H9 (cell line): ENCODE data around the gene LRIG3. TPM values are rescaled to one million over a fixed set of nuclear protein-coding genes. Genes with fewer than 3 reads are reported as not detected.

Experiments used
- DNase-seq: peaks from one replicate; pipeline ENCODE4 v3.0.0-alpha.2; 2017
- H2AFZ ChIP-seq: one replicate; pipeline ENCODE4 v1.6.1; 2013; ENCODE audit warnings: mild to moderate bottlenecking, low read length, control low read depth, moderate library complexity
- H2AK5ac ChIP-seq: 2 replicates; pipeline ENCODE4 v1.6.1; 2013; ENCODE audit warnings: low read length, control low read depth, mixed read lengths; ENCODE audit not compliant: insufficient read length
- H2BK120ac ChIP-seq: one replicate; pipeline ENCODE4 v1.6.1; 2013; ENCODE audit warnings: low read depth, mild to moderate bottlenecking, low read length, control low read depth, inconsistent platforms; ENCODE audit not compliant: poor library complexity, severe bottlenecking
- H2BK12ac ChIP-seq: 2 replicates; pipeline ENCODE4 v1.6.1; 2013; ENCODE audit warnings: low read length, control low read depth, mixed read lengths, low read depth; ENCODE audit not compliant: insufficient read length
- H2BK15ac ChIP-seq: 2 replicates; pipeline ENCODE4 v1.6.1; 2013; ENCODE audit warnings: low read depth, low read length, control low read depth
- H2BK20ac ChIP-seq: one replicate; pipeline ENCODE4 v1.6.1; 2013; ENCODE audit warnings: low read depth, mild to moderate bottlenecking, low read length, control low read depth, inconsistent platforms; ENCODE audit not compliant: poor library complexity, severe bottlenecking
- H2BK5ac ChIP-seq: 2 replicates; pipeline ENCODE4 v1.6.1; 2013; ENCODE audit warnings: low read length, control low read depth, mixed read lengths; ENCODE audit not compliant: insufficient read length
- H3K14ac ChIP-seq: 2 replicates; pipeline ENCODE4 v1.6.1; 2013; ENCODE audit warnings: low read length, control low read depth; ENCODE audit not compliant: insufficient read depth
- H3K18ac ChIP-seq: 2 replicates; pipeline ENCODE4 v1.6.1; 2013; ENCODE audit warnings: low read depth, mild to moderate bottlenecking, mixed read lengths, low read length, control low read depth; ENCODE audit not compliant: insufficient read length
- H3K23ac ChIP-seq: 2 replicates; pipeline ENCODE4 v1.6.1; 2013; ENCODE audit warnings: low read length, control low read depth, mixed read lengths, low read depth; ENCODE audit not compliant: insufficient read length
- H3K23me2 ChIP-seq: 2 replicates; pipeline ENCODE4 v1.6.1; 2013; ENCODE audit warnings: low read depth, mild to moderate bottlenecking, mixed read lengths, low read length, control low read depth; ENCODE audit not compliant: insufficient read length, poor library complexity, severe bottlenecking
- H3K27ac ChIP-seq: 2 replicates; pipeline ENCODE4 v1.5.1; 2013; ENCODE audit warnings: low read length, control low read depth, mixed read lengths, low read depth; ENCODE audit not compliant: insufficient read length
- H3K27me3 ChIP-seq: 2 replicates; pipeline ENCODE4 v1.6.1; 2013; ENCODE audit warnings: low read length, control low read depth, inconsistent platforms; ENCODE audit not compliant: insufficient read depth
- H3K4ac ChIP-seq: 2 replicates; pipeline ENCODE4 v1.6.1; 2013; ENCODE audit warnings: low read depth, mild to moderate bottlenecking, control low read depth, inconsistent platforms, low read length, moderate library complexity
- H3K4me1 ChIP-seq: 2 replicates; pipeline ENCODE4 v1.6.1; 2013; ENCODE audit warnings: low read length, control low read depth, inconsistent platforms; ENCODE audit not compliant: insufficient read depth
- H3K4me2 ChIP-seq: 2 replicates; pipeline ENCODE4 v1.6.1; 2013; ENCODE audit warnings: low read length, control low read depth, mixed read lengths; ENCODE audit not compliant: insufficient read length, insufficient read depth
- H3K56ac ChIP-seq: 2 replicates; pipeline ENCODE4 v1.6.1; 2013; ENCODE audit warnings: low read depth, mild to moderate bottlenecking, mixed read lengths, low read length, control low read depth; ENCODE audit not compliant: insufficient read length
- H3K79me1 ChIP-seq: 2 replicates; pipeline ENCODE4 v1.6.1; 2013; ENCODE audit warnings: low read depth, mild to moderate bottlenecking, moderate library complexity, low read length, control low read depth, inconsistent platforms; ENCODE audit not compliant: insufficient read depth, poor library complexity, severe bottlenecking
- H3K79me2 ChIP-seq: 2 replicates; pipeline ENCODE4 v1.6.1; 2013; ENCODE audit warnings: low read length, control low read depth, inconsistent platforms; ENCODE audit not compliant: insufficient read depth
- H3K9ac ChIP-seq: 2 replicates; pipeline ENCODE4 v1.6.1; 2013; ENCODE audit warnings: low read length, control low read depth, mixed read lengths; ENCODE audit not compliant: insufficient read length; ENCODE audit errors: extremely low read depth
- H3K9me3 ChIP-seq: one replicate; pipeline ENCODE4 v1.6.1; 2013; ENCODE audit warnings: low read depth, low read length, inconsistent platforms; ENCODE audit not compliant: control insufficient read depth
- H3T11ph ChIP-seq: one replicate; pipeline ENCODE4 v1.6.1; 2013; ENCODE audit warnings: mild to moderate bottlenecking, low read length, control low read depth, inconsistent platforms
- H4K20me1 ChIP-seq: one replicate; pipeline ENCODE4 v1.6.1; 2013; ENCODE audit not compliant: control insufficient read depth, insufficient read length, insufficient read depth
- H4K5ac ChIP-seq: 2 replicates; pipeline ENCODE4 v1.6.1; 2013; ENCODE audit warnings: low read depth, mild to moderate bottlenecking, mixed read lengths, low read length, control low read depth; ENCODE audit not compliant: insufficient read length
- H4K8ac ChIP-seq: replicated peaks from 2 replicates; pipeline ENCODE4 v1.6.1; 2013; ENCODE audit warnings: low read length, control low read depth, mixed read lengths, low read depth; ENCODE audit not compliant: insufficient read length
- H4K91ac ChIP-seq: 2 replicates; pipeline ENCODE4 v1.6.1; 2013; ENCODE audit warnings: low read depth, mild to moderate bottlenecking, moderate library complexity, mixed read lengths, low read length, control low read depth; ENCODE audit not compliant: insufficient read length
- H3K27ac Mint-ChIP-seq, 3 experiments: 2 replicates in 2 of 3; 3 replicates in 1 of 3; pipeline ENCODE4 v1.8.0; 2020 to 2021; ENCODE audit warnings: mixed read lengths in 3 of 3, mild to moderate bottlenecking in 1 of 3, moderate library complexity in 1 of 3
- H3K27me3 Mint-ChIP-seq: 2 replicates; pipeline ENCODE4 v1.8.0; 2021; ENCODE audit warnings: low read depth, mild to moderate bottlenecking, moderate library complexity, mixed read lengths
- H3K36me3 Mint-ChIP-seq, 3 experiments: 2 replicates in 2 of 3; 3 replicates in 1 of 3; pipeline ENCODE4 v1.8.0; 2020 to 2021; ENCODE audit warnings: low read depth in 3 of 3, mixed read lengths in 3 of 3; ENCODE audit not compliant: insufficient read depth in 1 of 3
- H3K4me1 Mint-ChIP-seq, 2 experiments: 2 replicates each; pipeline ENCODE4 v1.8.0; 2020; ENCODE audit warnings: mixed read lengths in 2 of 2
- H3K4me3 Mint-ChIP-seq, 2 experiments: 2 replicates in 1 of 2; 3 replicates in 1 of 2; pipeline ENCODE4 v1.8.0; 2020 to 2021; ENCODE audit warnings: mild to moderate bottlenecking in 2 of 2, mixed read lengths in 2 of 2, moderate library complexity in 1 of 2
- H3K9me3 Mint-ChIP-seq, 2 experiments: 2 replicates in 1 of 2; 3 replicates in 1 of 2; pipeline ENCODE4 v1.8.0; 2020; ENCODE audit warnings: mild to moderate bottlenecking in 2 of 2, mixed read lengths in 2 of 2, moderate library complexity in 1 of 2
- WGBS: extraction: QIAGEN DNeasy Blood & Tissue Kit; methylation state at CpG from one replicate; pipeline ENCODE4 v1.1.7; 2013; ENCODE audit warnings: missing lambda C conversion rate, low lambda C conversion rate, mixed read lengths; ENCODE audit not compliant: insufficient read length; ENCODE audit errors: extremely low coverage; 5-methylcytosine and 5-hydroxymethylcytosine counted together
- total RNA-seq: library from RNA; stranded (reverse); gene quantifications from 2 replicates; pipeline ENCODE4 v1.2.1, GENCODE V29; 2021
- TF ChIP-seq, protein P1 (sequence below): fragments of 200-600 bp; sonication (generic); conservative IDR thresholded peaks from 3 replicates; pipeline ENCODE4 v1.8.0; 2021; ENCODE audit warnings: antibody characterized with exemption, mild to moderate bottlenecking

The LRIG3 gene
- total RNA-seq, 1 experiment from 2014 or later = 10.9 TPM

DNA sequence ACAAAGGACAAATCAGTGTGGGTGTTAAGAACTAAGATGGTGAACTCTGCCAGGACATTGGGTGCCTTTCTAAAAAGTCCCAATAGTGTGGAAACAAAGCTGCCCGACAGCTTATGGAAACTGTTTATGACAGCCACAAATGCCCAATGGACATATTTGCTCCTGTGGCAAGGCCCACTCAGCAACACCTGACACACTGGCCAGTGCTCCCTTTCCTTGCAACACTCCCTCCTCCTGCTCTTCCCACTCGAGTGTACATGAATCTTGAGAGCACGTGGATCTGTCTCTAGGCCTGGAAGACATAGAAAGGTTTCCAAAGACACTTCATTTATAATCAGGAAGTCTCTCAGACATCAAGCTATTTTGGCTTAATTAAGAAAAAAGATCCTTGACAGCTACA is 14.2 kb upstream of the LRIG3 start:
- Mint-ChIP-seq H3K27ac (no peak overlapping the region), H3K36me3 (0 out of 7 replicates have a peak, but pooled peaks cover 0 to 3% (median 0%) of the 10 kb centered on the region in 3 experiments)
- no peak overlapping the region for H3K14ac ChIP-seq

More for the DNA sequence above, 14.2 kb upstream of the LRIG3 start:
- H3K4ac ChIP-seq = no peak overlapping the region
- Mint-ChIP-seq H3K9me3 (peaks cover 0 to 4% of the 10 kb centered on the region in 2 experiments; a peak in 1 of 5 replicates), H3K4me3 (no peak overlapping the region), H3K27me3 (no peaks in the 10 kb centered on the region), H3K4me1 (peaks cover 6 to 8% of the 10 kb centered on the region in 2 experiments)
- H2AFZ ChIP-seq = no peak overlapping the region
- no peak overlapping the region for H4K5ac ChIP-seq
- no peak overlapping the region for H3K27ac ChIP-seq
- H2BK20ac ChIP-seq = no peak overlapping the region
- H3K18ac ChIP-seq = no peak overlapping the region
- H2BK120ac ChIP-seq = no peak overlapping the region
- no peak overlapping the region for H2BK15ac ChIP-seq
- H2AK5ac ChIP-seq = no peak overlapping the region
- no peaks in the 10 kb centered on the region for H3K27me3 ChIP-seq
- H4K8ac ChIP-seq = no peak overlapping the region
- no peaks in the 10 kb centered on the region for H3K4me1 ChIP-seq
- H3K23ac ChIP-seq = no peak overlapping the region
- TF ChIP-seq, protein P1, sequence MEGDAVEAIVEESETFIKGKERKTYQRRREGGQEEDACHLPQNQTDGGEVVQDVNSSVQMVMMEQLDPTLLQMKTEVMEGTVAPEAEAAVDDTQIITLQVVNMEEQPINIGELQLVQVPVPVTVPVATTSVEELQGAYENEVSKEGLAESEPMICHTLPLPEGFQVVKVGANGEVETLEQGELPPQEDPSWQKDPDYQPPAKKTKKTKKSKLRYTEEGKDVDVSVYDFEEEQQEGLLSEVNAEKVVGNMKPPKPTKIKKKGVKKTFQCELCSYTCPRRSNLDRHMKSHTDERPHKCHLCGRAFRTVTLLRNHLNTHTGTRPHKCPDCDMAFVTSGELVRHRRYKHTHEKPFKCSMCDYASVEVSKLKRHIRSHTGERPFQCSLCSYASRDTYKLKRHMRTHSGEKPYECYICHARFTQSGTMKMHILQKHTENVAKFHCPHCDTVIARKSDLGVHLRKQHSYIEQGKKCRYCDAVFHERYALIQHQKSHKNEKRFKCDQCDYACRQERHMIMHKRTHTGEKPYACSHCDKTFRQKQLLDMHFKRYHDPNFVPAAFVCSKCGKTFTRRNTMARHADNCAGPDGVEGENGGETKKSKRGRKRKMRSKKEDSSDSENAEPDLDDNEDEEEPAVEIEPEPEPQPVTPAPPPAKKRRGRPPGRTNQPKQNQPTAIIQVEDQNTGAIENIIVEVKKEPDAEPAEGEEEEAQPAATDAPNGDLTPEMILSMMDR = no peak
- no CpG with 5 or more reads among the region's 3 CpGs for WGBS
- no peak overlapping the region for H3T11ph ChIP-seq
- H4K20me1 ChIP-seq = no peaks in the 10 kb centered on the region
- no peaks in the 10 kb centered on the region for H3K79me1 ChIP-seq
- H3K23me2 ChIP-seq = no peaks in the 10 kb centered on the region
- H3K56ac ChIP-seq = no peak overlapping the region
- no peak for DNase-seq
- no peak overlapping the region for H2BK5ac ChIP-seq
- no peak overlapping the region for H2BK12ac ChIP-seq
- no peaks in the 10 kb centered on the region for H3K79me2 ChIP-seq
- no peaks in the 10 kb centered on the region for H3K9me3 ChIP-seq
- H4K91ac ChIP-seq = no peak overlapping the region
- H3K4me2 ChIP-seq = no peak overlapping the region
- no peak overlapping the region for H3K9ac ChIP-seq
